ENCODE results near the gene FSTL4.

The FSTL4 gene

GRCh38 chr5:133459474-133460160 is 152.7 kb downstream of the FSTL4 start:
- Histone ChIP-seq H3K27me3 (ENCODE audit: insufficient read depth, poor library complexity, severe bottlenecking) (no peaks in the 10 kb centered on the region), H3K9me3 (ENCODE audit: severe bottlenecking) (no peaks in the 10 kb centered on the region), H3K4me3 (ENCODE audit: severe bottlenecking) (no peak overlapping the region), H3K27ac (ENCODE audit: poor library complexity, severe bottlenecking) (no peak overlapping the region), H3K36me3 (ENCODE audit: low read depth) (no peaks in the 10 kb centered on the region), H3K4me1 (ENCODE audit: insufficient read depth, poor library complexity, severe bottlenecking) (no peaks in the 10 kb centered on the region)
- TF ChIP-seq, protein P1, sequence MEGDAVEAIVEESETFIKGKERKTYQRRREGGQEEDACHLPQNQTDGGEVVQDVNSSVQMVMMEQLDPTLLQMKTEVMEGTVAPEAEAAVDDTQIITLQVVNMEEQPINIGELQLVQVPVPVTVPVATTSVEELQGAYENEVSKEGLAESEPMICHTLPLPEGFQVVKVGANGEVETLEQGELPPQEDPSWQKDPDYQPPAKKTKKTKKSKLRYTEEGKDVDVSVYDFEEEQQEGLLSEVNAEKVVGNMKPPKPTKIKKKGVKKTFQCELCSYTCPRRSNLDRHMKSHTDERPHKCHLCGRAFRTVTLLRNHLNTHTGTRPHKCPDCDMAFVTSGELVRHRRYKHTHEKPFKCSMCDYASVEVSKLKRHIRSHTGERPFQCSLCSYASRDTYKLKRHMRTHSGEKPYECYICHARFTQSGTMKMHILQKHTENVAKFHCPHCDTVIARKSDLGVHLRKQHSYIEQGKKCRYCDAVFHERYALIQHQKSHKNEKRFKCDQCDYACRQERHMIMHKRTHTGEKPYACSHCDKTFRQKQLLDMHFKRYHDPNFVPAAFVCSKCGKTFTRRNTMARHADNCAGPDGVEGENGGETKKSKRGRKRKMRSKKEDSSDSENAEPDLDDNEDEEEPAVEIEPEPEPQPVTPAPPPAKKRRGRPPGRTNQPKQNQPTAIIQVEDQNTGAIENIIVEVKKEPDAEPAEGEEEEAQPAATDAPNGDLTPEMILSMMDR (IDR thresholded peaks at IDR 0.05; ENCODE audit: poor library complexity, severe bottlenecking): no peak
- ATAC-seq (ENCODE audit: low read depth) (no peak), DNase-seq (ENCODE audit: low spot score) (no peak)

DNA sequence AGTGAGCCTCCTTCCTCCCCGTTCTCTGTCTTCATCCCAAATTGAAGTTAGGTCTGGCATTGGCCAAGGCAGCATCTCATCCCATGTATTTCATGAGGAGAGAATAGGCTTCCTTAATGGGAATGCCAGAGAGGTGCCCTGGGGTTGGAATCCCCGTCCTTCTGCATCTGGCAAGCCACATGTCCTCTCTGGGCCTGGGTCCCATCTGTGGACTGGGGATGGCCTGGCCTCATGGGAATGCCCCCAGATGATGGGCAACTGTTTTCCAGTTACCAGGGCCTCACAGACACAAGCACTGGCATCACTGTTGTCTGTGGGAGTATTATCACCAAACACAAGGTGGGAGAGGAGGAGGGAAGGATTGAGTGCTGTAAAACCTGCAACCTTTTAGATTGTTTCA is 153.9 kb downstream of the FSTL4 start:
- no peaks in the 10 kb centered on the region for H3K36me3 ChIP-seq (ENCODE audit: low read depth)
- H3K4me1 ChIP-seq (ENCODE audit: insufficient read depth, poor library complexity, severe bottlenecking): no peaks in the 10 kb centered on the region
- H3K4me3 ChIP-seq (ENCODE audit: severe bottlenecking): no peak overlapping the region
- H3K27me3 ChIP-seq (ENCODE audit: insufficient read depth, poor library complexity, severe bottlenecking): no peaks in the 10 kb centered on the region
- TF ChIP-seq, protein P1 (IDR thresholded peaks at IDR 0.05; ENCODE audit: poor library complexity, severe bottlenecking): no peak
- ATAC-seq (ENCODE audit: low read depth) (no peak), DNase-seq (ENCODE audit: low spot score) (no peak)
- H3K9me3 ChIP-seq (ENCODE audit: severe bottlenecking): no peaks in the 10 kb centered on the region
- no peak overlapping the region for H3K27ac ChIP-seq (ENCODE audit: poor library complexity, severe bottlenecking)

DNA sequence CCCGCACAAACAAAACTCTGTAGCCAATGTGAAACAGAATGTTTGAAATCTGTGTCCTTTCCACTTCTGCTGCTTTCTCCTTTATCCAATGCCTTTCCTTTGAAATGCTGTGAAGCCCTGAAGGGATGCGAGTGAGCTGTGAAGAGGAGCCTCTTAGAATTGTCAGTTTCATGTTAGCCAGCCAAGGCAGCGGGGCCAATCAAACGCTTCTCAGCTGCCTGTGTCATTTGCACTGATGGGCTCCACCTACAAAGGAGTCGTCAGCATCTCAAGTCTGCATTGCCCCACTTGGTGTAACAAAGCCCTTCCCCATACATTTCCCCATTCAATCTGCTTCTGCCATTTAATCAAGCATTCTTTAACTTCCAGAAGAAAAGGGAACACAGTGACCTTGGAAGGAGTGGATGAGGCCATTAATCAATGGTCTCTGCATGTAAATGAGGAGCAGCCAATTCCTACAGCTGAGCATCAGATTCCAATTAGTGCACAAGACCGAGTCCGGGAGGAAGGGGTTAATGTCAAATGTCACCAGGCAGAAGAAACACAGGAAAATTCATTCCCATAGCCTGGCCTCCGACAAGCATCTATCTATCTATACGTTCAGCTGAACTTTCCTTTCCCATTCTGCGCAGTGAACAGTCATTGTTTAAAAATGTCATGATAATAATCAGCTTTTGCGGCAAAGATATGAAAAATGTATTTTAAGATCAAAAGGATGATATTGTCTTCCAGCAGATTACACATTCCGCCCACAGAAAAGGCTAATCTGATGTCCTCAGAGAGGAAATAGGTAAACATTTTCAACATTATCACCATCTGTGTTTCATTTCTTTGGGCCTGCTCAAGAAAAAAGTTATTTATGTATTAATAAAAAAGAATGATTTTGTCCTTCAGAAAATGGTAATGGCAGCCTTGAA is 154.6 kb downstream of the FSTL4 start:
- DNase-seq (ENCODE audit: low spot score): no peak
- no peak for ATAC-seq (ENCODE audit: low read depth)

GRCh38 chr5:133456933-133457402 is 155.4 kb downstream of the FSTL4 start:
- H3K27ac ChIP-seq (ENCODE audit: poor library complexity, severe bottlenecking): no peak overlapping the region

More for the DNA sequence above, 154.6 kb downstream of the FSTL4 start:
- Histone ChIP-seq H3K4me1 (ENCODE audit: insufficient read depth, poor library complexity, severe bottlenecking) (no peaks in the 10 kb centered on the region), H3K9me3 (ENCODE audit: severe bottlenecking) (no peaks in the 10 kb centered on the region), H3K4me3 (ENCODE audit: severe bottlenecking) (no peak overlapping the region), H3K27ac (ENCODE audit: poor library complexity, severe bottlenecking) (no peak overlapping the region), H3K36me3 (ENCODE audit: low read depth) (no peaks in the 10 kb centered on the region), H3K27me3 (ENCODE audit: insufficient read depth, poor library complexity, severe bottlenecking) (no peaks in the 10 kb centered on the region)
- TF ChIP-seq, protein P1 (IDR thresholded peaks at IDR 0.05; ENCODE audit: poor library complexity, severe bottlenecking): no peak

More at GRCh38 chr5:133456933-133457402, 155.4 kb downstream of the FSTL4 start:
- Histone ChIP-seq H3K27me3 (ENCODE audit: insufficient read depth, poor library complexity, severe bottlenecking) (no peaks in the 10 kb centered on the region), H3K4me3 (ENCODE audit: severe bottlenecking) (no peak overlapping the region), H3K9me3 (ENCODE audit: severe bottlenecking) (no peaks in the 10 kb centered on the region), H3K4me1 (ENCODE audit: insufficient read depth, poor library complexity, severe bottlenecking) (no peaks in the 10 kb centered on the region), H3K36me3 (ENCODE audit: low read depth) (no peaks in the 10 kb centered on the region)
- TF ChIP-seq, protein P1 (IDR thresholded peaks at IDR 0.05; ENCODE audit: poor library complexity, severe bottlenecking): no peak
- ATAC-seq (ENCODE audit: low read depth) (0 out of 3 replicates have a peak, but pooled peaks have one; percentile 47), DNase-seq (ENCODE audit: low spot score) (no peak)

All from RWPE2 (cell line).